Left colon (tissue), 2 donors: Measurements from ENCODE around the gene ENOX1. TPM values are rescaled to one million over a fixed set of nuclear protein-coding genes. Genes with fewer than 3 reads are reported as not detected.

Experiments
- ATAC-seq: fragments of 200-7000 bp; cut with Tn5 transposase; one replicate; pipeline ENCODE4 v1.9.1; 2020; ENCODE audit warnings: mild to moderate bottlenecking, moderate library complexity
- DNase-seq, 2 donors: peaks; one replicate each; pipeline ENCODE4 v3.0.0-alpha.2; 2020
- intact Hi-C, 2 donors: fragments of 100-400 bp; cut with DNase I in 1 of 2; cut with micrococcal nuclease in 1 of 2; formaldehyde crosslinking; loops; one replicate each; pipeline versions ENCODE4 v1.11.2 to v1.14.0; 2022; cut with DNase I, micrococcal nuclease
- total RNA-seq, 2 donors: library from RNA; stranded (reverse); fragmentation: NEBNext Ultra II Directional; extraction: Animal tissue kit (Norgen Biotek cat#: 25700); gene quantifications; one replicate each; pipeline ENCODE4 v1.2.1, GENCODE V29; 2021
- donor health status: DM: no; HTN: no; CAD: no.
- donor health status: DM: yes; HTN: yes; CAD: no.

ENOX1 gene
- total RNA-seq, 2 donors from 2014 or later: 0.09 to 0.87 TPM

DNA sequence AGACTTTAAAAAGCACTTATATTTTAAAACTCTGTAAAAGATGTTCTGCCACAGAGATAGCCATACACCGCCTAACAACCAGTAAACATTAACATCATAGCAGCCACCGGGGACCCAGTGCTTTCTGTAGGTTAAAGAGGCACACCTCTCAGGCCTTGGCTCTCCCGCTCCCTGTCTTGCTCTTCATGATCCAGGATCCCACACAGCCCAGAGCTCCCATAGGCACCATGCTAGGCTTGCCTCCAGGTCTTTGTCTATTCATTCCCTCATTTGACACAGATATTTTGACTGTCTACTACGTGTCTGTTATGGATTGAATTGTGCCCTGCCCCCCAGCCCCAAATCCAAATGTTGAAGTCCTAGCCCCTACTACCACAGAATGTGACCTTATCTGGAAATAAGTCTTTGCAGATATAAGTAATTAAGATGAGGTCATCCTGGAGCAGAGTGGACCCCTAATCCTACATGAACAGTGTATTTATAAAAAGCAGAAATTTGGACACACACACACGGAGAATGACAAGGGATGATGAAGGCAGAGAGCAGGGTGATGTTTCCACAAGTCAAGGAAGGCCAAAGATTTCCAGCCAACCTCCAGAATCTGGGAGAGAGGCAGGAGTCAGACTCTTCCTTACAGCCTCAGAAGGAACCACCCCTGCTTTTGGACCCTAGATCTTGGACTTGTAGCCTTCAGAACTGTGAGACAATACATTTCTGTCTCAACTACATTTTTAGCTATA lies 490.8 kb downstream of the ENOX1 start:
- no peak for DNase-seq
- intact Hi-C loops: no loop called here
- no peak for ATAC-seq

DNA sequence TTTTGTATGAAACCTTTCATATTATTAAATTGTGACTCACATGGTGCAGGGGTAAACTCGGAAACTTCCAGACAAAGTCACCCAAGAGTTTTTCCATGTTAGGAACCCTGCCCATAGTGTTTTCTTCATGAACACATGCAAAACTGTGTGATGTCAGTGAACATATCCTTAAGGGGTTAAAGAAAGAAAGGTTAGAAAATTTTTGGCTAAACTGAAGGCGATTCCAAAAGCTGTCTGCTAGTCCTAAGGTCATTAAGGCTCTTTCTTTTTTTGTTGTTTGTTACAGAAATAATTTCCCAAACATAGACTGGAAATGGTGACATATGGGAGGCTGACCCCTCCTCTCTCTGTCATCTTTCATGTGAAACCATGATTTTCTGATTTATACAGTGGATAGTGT lies 491.5 kb downstream of the ENOX1 start:
- no peak for DNase-seq
- intact Hi-C loops: no loop called here
- ATAC-seq: no peak

DNA sequence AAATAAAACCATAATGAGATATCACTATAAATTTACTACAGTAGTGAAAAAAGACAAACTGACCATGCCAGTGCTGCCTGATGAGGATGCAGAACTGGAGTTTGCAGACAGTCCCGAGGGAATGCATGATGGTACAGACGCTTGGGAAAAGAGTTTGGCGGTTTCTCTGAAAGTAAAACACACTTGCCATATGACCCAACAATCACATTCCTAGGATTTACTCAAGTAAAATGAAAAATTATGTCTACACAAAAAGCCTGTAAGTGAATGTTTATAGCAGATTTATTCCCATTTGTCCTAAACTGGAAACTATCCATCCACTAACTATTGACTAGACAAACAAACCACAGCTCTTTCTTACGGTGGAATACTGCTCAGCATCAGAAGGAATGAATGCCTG lies 492.4 kb downstream of the ENOX1 start:
- intact Hi-C loops: no loop called here
- no peak for ATAC-seq
- no peak for DNase-seq

DNA sequence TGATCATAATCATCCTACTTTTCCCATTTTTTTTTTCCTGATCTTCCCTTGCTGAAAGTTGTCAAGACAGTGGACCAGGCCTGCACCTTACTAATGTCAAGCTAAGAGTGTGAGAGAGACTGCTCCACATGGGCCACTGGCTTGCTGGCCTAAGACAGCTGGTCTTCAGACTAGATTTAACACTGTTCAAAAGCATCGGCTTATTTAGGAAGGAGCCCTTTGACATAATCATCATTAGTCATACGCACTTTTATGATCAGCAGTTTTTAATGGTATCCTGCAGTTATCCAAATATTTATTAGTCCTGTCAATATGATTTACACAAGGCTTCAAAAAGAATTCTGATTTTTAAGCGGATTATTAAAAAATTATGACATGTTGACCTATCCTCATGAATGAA lies 492.8 kb downstream of the ENOX1 start:
- intact Hi-C loops: no loop called here
- ATAC-seq (no peak), DNase-seq (no peak)

DNA sequence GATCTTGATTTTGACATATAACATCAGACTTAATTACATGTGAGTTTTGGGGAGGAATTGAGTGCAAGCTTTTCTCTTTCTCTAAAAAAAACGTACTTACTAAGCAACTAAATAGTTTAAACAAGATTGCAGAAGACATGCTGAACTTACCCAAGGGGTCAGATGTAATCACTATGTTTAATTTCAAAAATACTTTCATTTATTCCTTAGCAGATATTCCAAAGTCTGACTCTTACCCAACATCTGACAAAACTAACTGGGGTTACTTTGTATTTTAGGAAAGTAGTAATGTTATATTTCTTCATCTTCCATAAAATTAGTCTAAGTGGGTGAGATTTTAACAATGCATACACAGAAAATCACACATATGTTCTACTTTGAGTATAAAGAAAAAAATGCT lies 493.2 kb downstream of the ENOX1 start:
- ATAC-seq: no peak
- intact Hi-C loops: no loop called here
- no peak for DNase-seq

DNA sequence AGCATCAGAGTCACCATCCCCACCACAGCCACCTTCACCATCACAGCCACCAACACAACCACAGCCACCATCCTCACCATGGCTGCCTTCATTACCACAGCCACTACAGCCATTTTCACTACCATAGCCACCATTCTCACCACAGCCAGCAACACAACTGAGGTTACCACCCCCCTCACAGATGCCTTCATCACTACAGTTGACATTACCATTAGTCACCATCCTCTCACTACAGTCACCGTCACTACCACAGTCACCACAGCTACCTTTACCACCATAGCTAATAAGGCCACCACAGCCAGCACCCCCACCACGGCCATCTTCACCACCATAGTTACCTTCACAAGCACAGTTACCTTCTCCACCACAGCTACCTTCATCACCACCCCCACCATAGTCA lies 493.8 kb downstream of the ENOX1 start:
- no peak for DNase-seq
- intact Hi-C loops: no loop called here
- ATAC-seq: no peak

DNA sequence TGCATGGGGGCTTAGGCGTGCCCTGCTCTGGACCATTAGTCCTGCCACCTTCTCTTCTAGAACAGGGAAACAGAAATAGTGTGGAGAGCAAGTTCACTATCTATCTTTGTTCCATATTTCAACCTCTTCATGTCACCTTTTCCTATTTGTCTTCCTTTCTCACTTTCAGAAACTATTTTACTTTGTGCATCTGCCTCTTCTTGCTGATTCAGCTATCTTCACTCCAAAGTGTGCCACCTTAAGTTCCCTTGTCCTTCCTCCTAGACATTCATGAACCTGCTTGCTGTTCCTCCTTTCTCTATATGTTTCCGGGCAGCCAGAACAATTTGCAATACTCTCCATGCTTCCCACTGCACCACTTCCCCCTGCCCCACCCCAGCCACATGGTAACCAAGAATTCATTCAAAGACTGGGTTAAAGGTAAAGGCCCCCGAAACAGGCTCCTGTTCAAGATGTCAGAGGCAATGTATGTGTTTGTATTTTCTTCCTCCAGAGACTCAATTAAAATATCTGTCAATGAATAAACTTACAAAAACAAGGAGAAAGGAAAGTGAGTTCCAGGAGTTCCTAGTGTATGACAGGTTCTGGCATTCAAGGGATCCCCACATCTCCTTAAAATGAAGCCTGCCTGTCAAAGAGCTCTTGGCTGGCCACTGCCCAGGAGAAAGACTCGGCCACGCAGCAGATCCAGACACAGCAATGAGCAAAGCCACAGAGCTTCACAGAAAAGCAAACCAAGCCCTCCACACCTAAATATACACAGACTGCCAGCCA lies 495.3 kb downstream of the ENOX1 start:
- intact Hi-C loops: no loop called here
- no peak for ATAC-seq
- no peak for DNase-seq

DNA sequence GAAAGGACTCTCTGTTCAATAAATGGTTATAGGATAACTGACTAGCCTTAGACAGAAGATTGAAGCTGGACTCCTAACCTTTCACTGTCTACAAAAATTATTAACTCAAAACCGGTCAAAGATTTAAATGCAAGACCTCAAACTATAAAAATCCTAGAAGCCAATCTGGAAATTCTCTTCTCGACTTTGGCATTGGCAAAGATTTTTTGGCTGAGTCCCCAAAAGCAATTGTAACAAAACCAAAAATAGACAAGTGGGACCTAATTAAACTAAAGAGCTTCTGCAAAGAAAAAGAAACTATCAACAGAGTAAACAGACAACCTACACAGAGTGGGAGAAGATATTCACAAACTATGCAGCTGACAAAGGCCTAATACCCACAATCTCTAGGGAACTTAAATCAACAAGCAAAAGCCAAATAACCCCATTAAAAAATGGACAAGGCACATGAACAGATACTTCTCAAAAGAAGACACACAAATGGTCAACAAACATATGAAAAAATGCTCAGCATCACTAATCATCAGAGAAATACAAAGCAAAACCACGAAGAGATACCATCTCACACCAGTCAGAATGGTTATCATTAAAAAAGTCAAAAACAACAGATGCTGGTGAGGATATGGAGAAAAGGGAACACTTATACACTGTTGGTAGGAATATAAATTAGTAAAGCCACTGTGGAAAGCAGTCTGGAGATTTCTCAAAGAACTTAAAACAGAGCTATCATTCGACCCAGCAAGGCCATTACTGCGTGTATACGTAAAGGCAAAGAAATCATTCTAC lies 497.1 kb downstream of the ENOX1 start:
- DNase-seq (no peak), ATAC-seq (no peak)
- intact Hi-C loops: no loop called here

DNA sequence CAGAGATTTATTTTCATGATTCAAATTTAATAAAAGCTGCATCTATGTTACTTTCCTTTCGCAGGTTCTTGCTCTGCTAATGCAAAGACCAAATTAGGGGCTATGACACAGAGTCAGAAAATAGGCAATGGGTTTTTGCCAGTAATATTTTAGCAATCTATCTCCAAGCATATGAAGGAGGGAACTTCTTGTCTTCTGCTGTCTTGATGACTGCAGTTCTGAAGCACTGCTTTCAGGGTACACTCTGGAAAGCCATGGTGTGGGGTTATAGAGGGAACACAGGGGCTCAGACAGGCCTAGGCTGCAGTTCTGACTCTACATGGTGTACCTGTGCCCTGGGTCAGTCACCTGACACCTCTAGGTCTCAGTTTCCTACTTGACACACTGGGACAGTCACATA lies 500.0 kb downstream of the ENOX1 start:
- DNase-seq (no peak), ATAC-seq (no peak)
- intact Hi-C loops: no loop called here

DNA sequence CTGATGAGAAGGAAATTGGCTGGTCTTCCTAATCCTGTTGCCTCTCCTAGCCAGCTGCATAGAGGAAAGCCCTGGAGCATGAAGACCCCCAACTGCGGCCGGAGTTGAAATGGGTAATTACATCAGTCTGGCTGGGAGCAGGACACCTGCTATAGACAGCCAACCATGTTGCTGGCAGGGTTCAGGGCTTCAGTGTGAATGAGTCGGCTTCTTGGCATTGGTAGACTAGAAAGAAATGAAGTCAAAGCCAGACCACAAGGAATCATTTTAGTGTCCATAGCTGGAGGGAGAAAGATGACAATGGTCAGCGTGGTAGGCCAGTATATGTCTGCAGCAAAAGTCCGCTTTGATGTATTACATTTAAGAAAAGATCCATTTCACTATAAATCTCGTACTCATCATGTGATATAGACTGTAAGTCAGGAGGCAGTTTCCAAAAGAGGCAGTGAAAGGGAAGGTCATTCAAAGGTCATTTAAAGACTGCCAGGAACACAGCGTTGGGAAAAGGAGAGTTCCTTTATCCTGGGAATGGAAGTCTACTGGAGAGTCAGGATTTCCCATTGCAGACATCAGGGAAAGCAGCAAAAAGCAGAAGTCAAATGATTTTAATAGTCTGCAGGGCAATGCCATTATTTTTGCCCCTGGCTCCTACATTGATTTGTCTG lies 500.7 kb downstream of the ENOX1 start:
- intact Hi-C loops: no loop called here
- DNase-seq (no peak), ATAC-seq (no peak)

DNA sequence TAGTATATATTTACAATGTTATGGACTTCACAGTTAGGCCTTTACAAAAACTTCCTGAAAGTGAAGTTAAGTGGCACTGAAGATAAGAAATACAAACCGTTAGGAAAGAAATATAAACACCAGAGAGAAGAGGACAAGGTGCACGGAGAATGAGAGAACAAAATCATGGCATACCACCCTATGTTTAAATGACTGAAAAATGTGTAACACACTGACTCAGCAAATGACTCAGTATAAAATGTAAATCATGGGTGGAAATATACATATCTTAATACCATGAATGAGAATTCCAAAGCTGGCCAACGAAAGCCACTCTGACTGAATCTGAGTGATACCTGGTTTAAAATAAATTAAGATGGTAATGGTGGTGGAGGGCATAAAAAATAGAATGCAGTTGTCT lies 502.6 kb downstream of the ENOX1 start:
- no peak for DNase-seq
- ATAC-seq: no peak

DNA sequence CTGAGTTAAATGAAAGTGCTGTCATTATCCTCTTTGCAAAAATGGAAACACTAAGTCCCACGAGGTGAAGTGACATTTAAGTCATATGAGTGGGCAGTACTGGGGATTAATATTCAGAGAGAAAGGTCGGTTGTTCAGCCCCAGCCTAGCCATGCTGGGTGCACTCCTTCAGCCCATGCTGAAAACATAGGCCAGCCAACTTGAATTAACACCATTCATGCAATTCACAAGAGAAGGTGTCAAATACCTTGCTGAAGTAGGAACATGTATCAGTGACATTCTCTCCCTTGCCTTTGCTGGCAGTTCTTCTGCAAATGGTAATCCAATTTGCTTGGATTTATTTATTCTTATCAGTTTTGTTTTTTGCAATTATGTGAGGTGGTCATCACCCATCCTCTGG lies 507.1 kb downstream of the ENOX1 start:
- intact Hi-C loops: no loop called here
- DNase-seq (no peak), ATAC-seq (no peak)

More for the DNA sequence above, 502.6 kb downstream of the ENOX1 start:
- intact Hi-C loops: no loop called here

DNA sequence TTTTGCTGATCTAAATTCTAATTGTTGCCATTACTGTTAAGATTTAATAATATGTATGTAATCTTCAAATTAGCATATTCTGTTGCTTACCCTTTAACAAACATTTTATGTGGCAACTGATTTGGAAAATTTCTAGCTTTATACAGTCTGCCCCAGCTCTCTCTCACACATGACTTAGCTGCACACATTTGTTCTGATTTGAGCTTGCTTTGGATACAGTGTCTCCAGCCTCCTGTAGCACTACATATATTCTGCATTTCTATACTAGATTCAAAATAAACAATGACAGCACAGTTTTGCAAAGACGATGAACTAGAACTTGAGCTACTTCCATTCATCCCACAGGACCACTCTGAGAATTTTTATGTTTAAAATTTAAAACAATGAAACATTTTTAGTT lies 508.6 kb downstream of the ENOX1 start:
- intact Hi-C loops: no loop called here
- ATAC-seq (no peak), DNase-seq (no peak)

DNA sequence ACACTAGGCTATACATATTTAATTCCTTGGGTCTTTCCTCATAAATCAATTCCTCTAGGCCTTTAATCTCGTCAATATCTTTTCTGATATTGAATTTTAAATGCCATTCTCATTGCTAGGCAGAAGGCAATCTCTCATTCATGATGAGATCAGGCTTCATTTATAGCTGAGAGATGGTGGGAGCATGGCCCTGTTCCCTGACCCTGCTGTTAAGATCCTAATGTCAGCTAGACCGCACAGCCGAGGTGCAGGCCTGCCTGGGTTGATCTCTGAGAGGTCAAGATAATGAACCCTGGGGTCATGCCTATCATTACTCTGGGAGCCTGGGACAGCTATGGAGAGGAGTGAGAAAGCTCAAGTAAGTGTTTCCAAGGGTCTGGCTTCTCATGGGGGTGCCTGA lies 509.6 kb downstream of the ENOX1 start:
- no peak for ATAC-seq
- DNase-seq: no peak
- intact Hi-C loops: no loop called here

DNA sequence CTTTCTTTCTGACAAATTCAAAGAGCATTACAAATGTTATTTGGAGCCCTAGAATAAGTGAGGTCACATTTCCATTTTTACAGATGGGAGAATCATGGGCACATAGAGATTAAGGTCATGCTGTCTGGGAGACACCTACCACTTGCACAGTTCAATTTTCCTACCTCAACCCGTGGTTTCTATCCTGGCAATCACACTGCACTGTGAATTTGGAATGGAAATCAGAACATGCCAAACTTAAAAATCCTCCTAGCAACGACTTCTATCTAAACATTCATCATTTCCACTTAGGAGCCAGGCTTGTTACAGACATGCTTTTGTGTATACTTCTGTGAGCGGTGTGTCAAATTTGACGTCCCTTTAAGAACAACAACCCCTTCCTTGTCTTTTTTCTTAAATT lies 511.9 kb downstream of the ENOX1 start:
- DNase-seq: no peak
- ATAC-seq: no peak
- intact Hi-C loops: no loop called here

DNA sequence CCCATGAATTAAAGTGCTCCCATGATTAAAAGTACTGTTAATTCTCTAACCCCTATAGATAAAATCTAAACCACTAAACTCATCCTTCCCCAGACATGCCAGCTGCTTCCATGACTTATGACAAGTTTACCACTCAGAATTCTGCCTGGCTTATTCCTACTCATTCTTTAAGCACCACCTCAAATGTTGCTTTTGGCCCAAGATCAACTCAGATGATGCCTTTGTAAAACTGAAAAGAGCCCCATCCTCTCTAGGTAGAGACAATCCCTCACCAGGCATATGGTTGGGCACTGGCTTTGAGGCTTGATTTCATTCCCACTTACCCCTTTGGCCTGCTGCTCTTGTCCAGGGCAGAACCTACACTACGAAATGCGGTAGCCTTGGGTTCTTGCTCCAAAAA lies 513.4 kb downstream of the ENOX1 start:
- DNase-seq: no peak
- intact Hi-C loops: no loop called here
- no peak for ATAC-seq

DNA sequence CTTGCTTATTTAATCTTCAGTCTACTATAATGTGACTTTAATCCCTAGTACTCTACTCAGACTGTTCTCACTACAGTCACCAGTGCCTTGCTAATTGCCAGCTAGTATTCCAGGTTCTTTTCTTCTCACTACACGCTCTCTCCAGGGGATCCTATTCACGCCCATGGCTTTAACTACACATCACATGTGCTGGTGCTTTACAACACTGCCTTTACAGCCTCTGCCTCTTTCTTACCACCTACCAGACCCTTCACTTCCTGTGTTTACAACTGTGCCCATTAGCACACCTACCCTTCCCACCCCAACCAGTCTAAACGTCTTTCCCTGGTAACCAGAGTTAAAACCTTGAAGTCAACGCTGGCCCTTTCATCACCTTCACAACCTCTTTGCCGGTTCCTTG lies 513.9 kb downstream of the ENOX1 start:
- no peak for ATAC-seq
- no peak for DNase-seq
- intact Hi-C loops: no loop called here

DNA sequence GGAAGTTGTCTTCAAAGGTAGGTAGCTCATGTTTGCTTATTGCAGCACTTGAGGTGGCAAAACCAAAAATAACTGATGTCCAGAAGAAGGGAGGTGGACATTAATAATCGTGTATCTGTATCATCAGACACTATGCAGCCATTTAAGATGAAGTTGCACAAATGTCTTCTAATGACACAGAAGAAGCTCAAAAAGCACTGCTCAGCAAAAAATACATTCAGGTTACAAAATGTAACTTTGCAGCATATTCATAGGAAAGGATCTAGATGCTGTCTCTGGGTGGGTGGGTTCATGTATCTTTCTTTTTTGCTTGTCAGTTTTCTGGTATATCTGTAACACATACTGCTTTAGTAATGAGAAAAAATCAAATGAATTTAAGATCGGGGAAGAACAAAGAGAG lies 515.6 kb downstream of the ENOX1 start:
- DNase-seq (no peak), ATAC-seq (no peak)
- intact Hi-C loops: no loop called here

DNA sequence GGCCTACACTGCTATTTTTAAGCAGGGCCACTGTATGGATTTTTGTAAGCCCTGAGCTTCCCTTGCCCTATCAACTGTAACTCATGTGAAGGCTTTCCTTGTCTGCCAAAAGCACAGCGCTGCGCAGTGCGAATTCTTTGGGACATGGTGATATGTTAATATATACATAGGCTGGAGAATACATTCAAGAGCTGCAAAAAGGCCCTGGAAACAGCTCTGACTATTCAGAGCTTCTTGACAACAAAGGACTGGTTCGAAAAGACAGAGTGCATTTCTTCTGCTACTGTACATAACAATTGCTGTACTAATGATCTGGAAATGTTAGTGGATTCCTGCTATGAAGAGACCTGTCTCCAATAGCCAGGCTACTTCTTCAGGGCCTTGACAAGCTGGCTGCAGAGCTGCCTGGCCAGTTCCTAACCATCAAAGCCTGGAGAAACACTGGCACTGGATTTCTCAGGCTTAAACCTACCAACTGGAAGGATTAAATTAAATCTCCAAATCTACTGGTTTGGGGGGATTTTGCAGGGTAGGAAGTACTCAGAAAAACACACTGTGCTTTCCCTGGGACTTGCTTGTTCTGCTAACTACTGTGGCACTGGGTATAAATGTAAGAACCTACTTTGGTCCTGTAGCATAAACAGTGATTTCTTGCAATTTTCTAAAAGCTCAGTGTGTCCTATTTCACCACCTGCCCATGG lies 516.5 kb downstream of the ENOX1 start:
- intact Hi-C loops: no loop called here
- DNase-seq: no peak
- no peak for ATAC-seq
